ENCODE results near the gene SPHK1.

SPHK1 gene

GRCh38 chr17:76416899-76417298, 32.5 kb downstream of the SPHK1 start:
- TF ChIP-seq, protein P1, sequence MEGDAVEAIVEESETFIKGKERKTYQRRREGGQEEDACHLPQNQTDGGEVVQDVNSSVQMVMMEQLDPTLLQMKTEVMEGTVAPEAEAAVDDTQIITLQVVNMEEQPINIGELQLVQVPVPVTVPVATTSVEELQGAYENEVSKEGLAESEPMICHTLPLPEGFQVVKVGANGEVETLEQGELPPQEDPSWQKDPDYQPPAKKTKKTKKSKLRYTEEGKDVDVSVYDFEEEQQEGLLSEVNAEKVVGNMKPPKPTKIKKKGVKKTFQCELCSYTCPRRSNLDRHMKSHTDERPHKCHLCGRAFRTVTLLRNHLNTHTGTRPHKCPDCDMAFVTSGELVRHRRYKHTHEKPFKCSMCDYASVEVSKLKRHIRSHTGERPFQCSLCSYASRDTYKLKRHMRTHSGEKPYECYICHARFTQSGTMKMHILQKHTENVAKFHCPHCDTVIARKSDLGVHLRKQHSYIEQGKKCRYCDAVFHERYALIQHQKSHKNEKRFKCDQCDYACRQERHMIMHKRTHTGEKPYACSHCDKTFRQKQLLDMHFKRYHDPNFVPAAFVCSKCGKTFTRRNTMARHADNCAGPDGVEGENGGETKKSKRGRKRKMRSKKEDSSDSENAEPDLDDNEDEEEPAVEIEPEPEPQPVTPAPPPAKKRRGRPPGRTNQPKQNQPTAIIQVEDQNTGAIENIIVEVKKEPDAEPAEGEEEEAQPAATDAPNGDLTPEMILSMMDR (IDR thresholded peaks at IDR 0.05; ENCODE audit: low read depth, low read length, missing control alignments), result no peak
- in situ Hi-C loops (cut with HindIII; ENCODE audit: low pct_ligation_motif_present, low sequenced_read_pairs), result no loop called here
- Histone ChIP-seq H3K4me3 (ENCODE audit: low read depth, low read length) (no peak overlapping the region), H3K36me3 (replicated peaks) (no peaks in the 10 kb centered on the region), H3K27ac (no peak overlapping the region), H3K27me3 (replicated peaks) (no peaks in the 10 kb centered on the region)
- no peak for DNase-seq

- TF ChIP-seq, protein P1 (IDR thresholded peaks at IDR 0.05; ENCODE audit: low read depth, low read length, missing control alignments), result no peak
- H3K36me3 ChIP-seq (replicated peaks), result no peaks in the 10 kb centered on the region
- in situ Hi-C loops (cut with HindIII; ENCODE audit: low pct_ligation_motif_present, low sequenced_read_pairs), result no loop called here
- DNase-seq, result no peak
- H3K4me3 ChIP-seq (ENCODE audit: low read depth, low read length), result no peak overlapping the region
- no peaks in the 10 kb centered on the region for H3K27me3 ChIP-seq (replicated peaks)
- no peak overlapping the region for H3K27ac ChIP-seq
Observed at GRCh38 chr17:76417499-76418143, 33.2 kb downstream of the SPHK1 start.

GRCh38 chr17:76419576-76420260, 35.3 kb downstream of the SPHK1 start:
- Histone ChIP-seq H3K27me3 (replicated peaks) (no peaks in the 10 kb centered on the region), H3K4me3 (ENCODE audit: low read depth, low read length) (no peak overlapping the region), H3K36me3 (replicated peaks) (no peaks in the 10 kb centered on the region), H3K27ac (no peak overlapping the region)
- in situ Hi-C loops (cut with HindIII; ENCODE audit: low pct_ligation_motif_present, low sequenced_read_pairs), result no loop called here
- TF ChIP-seq, protein P1 (IDR thresholded peaks at IDR 0.05; ENCODE audit: low read depth, low read length, missing control alignments), result no peak
- DNase-seq, result no peak

- H3K27ac ChIP-seq, result no peak overlapping the region
- DNase-seq, result no peak
- TF ChIP-seq, protein P1 (IDR thresholded peaks at IDR 0.05; ENCODE audit: low read depth, low read length, missing control alignments), result no peak
- no peaks in the 10 kb centered on the region for H3K27me3 ChIP-seq (replicated peaks)
- in situ Hi-C loops (cut with HindIII; ENCODE audit: low pct_ligation_motif_present, low sequenced_read_pairs), result no loop called here
- H3K4me3 ChIP-seq (ENCODE audit: low read depth, low read length), result no peak overlapping the region
- H3K36me3 ChIP-seq (replicated peaks), result no peaks in the 10 kb centered on the region
Observed at GRCh38 chr17:76420356-76421043, 36.1 kb downstream of the SPHK1 start.

DNA sequence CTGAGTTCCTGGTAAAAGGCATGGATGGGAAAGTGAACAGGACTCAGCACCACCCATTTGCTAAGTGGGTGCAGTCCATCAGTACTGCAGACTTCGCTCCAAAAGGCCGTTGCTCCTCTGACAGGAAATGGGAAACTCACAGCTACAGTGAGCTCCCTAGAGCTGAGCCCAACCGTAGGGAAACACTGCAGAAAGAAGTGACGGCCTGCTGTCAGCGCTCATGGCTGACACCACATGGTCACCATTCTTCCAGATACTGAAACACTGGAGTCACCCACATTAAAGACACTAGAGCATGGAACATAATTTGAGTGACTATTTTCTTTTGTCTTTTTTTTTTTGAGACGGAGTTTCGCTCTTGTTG, 36.6 kb downstream of the SPHK1 start:
- no peak for DNase-seq
- H3K4me3 ChIP-seq (ENCODE audit: low read depth, low read length), result no peak overlapping the region
- no peaks in the 10 kb centered on the region for H3K27me3 ChIP-seq (replicated peaks)
- in situ Hi-C loops (cut with HindIII; ENCODE audit: low pct_ligation_motif_present, low sequenced_read_pairs), result no loop called here
- no peaks in the 10 kb centered on the region for H3K36me3 ChIP-seq (replicated peaks)
- H3K27ac ChIP-seq, result no peak overlapping the region
- TF ChIP-seq, protein P1 (IDR thresholded peaks at IDR 0.05; ENCODE audit: low read depth, low read length, missing control alignments), result no peak

All from brain microvascular endothelial cell (primary cell).